Keratinocyte (primary cell): Measurements from ENCODE around the gene DYNC1I1. TPM values are rescaled to one million over a fixed set of nuclear protein-coding genes. Genes with fewer than 3 reads are reported as not detected.

Source experiments
- DNase-seq: peaks from one replicate; pipeline ENCODE4 v3.0.0-alpha.2; 2011; ENCODE audit warnings: low read depth, missing footprints, low spot score
- FAIRE-seq: peaks from 2 replicates; lab custom pipeline; 2011; peaks lifted over from hg19 to GRCh38; lab: Jason Lieb, UNC
- H2AFZ ChIP-seq: 2 replicates; pipeline ENCODE4 v1.6.0; 2012; ENCODE audit warnings: low read length, control low read depth, inconsistent platforms; ENCODE audit not compliant: control insufficient read depth
- H3K27ac ChIP-seq: 2 replicates; pipeline ENCODE4 v1.5.1; 2011; ENCODE audit warnings: low read length; ENCODE audit not compliant: control insufficient read depth, insufficient read depth
- H3K27me3 ChIP-seq: 3 replicates; pipeline ENCODE4 v1.6.0; 2011; ENCODE audit warnings: low read length; ENCODE audit not compliant: control insufficient read depth, insufficient read depth; ENCODE audit errors: extremely low read depth
- H3K36me3 ChIP-seq, 2 experiments: 2 replicates in 1 of 2; 3 replicates in 1 of 2; pipeline ENCODE4 v1.5.1; 2011; ENCODE audit warnings: low read length in 2 of 2, mild to moderate bottlenecking in 1 of 2; ENCODE audit not compliant: control insufficient read depth in 2 of 2, insufficient read depth in 2 of 2; ENCODE audit errors: extremely low read depth in 1 of 2
- H3K4me1 ChIP-seq: 3 replicates; pipeline ENCODE4 v1.5.1; 2011; ENCODE audit warnings: low read length; ENCODE audit not compliant: control insufficient read depth, insufficient read depth; ENCODE audit errors: extremely low read depth
- H3K4me2 ChIP-seq: 3 replicates; pipeline ENCODE4 v1.6.0; 2011; ENCODE audit warnings: low read depth, low read length; ENCODE audit not compliant: control insufficient read depth, insufficient read depth; ENCODE audit errors: extremely low read depth
- H3K4me3 ChIP-seq, 3 experiments: fragments of 200-600 bp in 1 of 3; sonication (generic) in 1 of 3; 2 replicates in 2 of 3; 3 replicates in 1 of 3; pipeline ENCODE4 v1.5.1; 2011 to 2016; ENCODE audit warnings: low read length in 3 of 3, mild to moderate bottlenecking in 3 of 3, control low read depth in 2 of 3, inconsistent platforms in 1 of 3, low read depth in 1 of 3, mixed read lengths in 1 of 3, mixed run types in 1 of 3, moderate library complexity in 1 of 3; ENCODE audit not compliant: control insufficient read depth in 2 of 3, insufficient read depth in 2 of 3; ENCODE audit errors: extremely low read depth in 1 of 3
- H3K79me2 ChIP-seq: 2 replicates; pipeline ENCODE4 v1.6.0; 2012; ENCODE audit warnings: low read length; ENCODE audit not compliant: control insufficient read depth, insufficient read depth
- H3K9ac ChIP-seq: 3 replicates; pipeline ENCODE4 v1.6.0; 2011; ENCODE audit warnings: low read length; ENCODE audit not compliant: control insufficient read depth, insufficient read depth; ENCODE audit errors: extremely low read depth
- H3K9me1 ChIP-seq: 3 replicates; pipeline ENCODE4 v1.6.0; 2011; ENCODE audit warnings: low read length; ENCODE audit not compliant: control insufficient read depth, insufficient read depth; ENCODE audit errors: extremely low read depth
- H3K9me3 ChIP-seq: 2 replicates; pipeline ENCODE4 v1.5.1; 2012; ENCODE audit warnings: low read depth, low read length; ENCODE audit not compliant: control insufficient read depth
- H4K20me1 ChIP-seq: 3 replicates; pipeline ENCODE4 v1.6.0; 2011; ENCODE audit warnings: low read length; ENCODE audit not compliant: control insufficient read depth, insufficient read depth; ENCODE audit errors: extremely low read depth
- CTCF ChIP-seq, 3 experiments: IDR thresholded peaks in 1 of 3; conservative IDR thresholded peaks in 1 of 3; optimal IDR thresholded peaks in 1 of 3; 2 replicates in 2 of 3; 3 replicates in 1 of 3; pipeline versions ENCODE3 to v1.5.1; 2011; ENCODE audit warnings: low read length in 3 of 3, mild to moderate bottlenecking in 3 of 3, moderate library complexity in 2 of 3, control low read depth in 1 of 3, inconsistent platforms in 1 of 3; ENCODE audit not compliant: insufficient read depth in 2 of 3; ENCODE audit errors: extremely low read depth in 1 of 3
- EZH2 ChIP-seq: IDR thresholded peaks from one replicate; pipeline ENCODE4 v1.6.1; 2012; ENCODE audit warnings: inconsistent platforms, mild to moderate bottlenecking, low read length, moderate library complexity
- dilution Hi-C: fragments of 300-500 bp; cut with MboI; formaldehyde crosslinking; loops from one replicate; pipeline ENCODE4 v1.7.0; 2020; ENCODE audit warnings: low sequenced_read_pairs; ENCODE audit not compliant: extremely low pct_ligation_motif_present
- polyA plus RNA-seq, 5 experiments: library from polyadenylated mRNA; depleted of rRNA in 3 of 5; stranded (reverse) in 3 of 5; stranded (forward) in 1 of 5; unstranded in 1 of 5; fragments of >200 nt; gene quantifications; 1 replicate in 1 of 5; 2 replicates in 3 of 5; 3 replicates in 1 of 5; pipeline versions ENCODE4 v1.2.1 to v1.2.3, GENCODE V29; 2011 to 2012; ENCODE audit warnings: missing spikeins in 2 of 5, low read depth in 1 of 5, low replicate concordance in 1 of 5

DYNC1I1 gene
- polyA plus RNA-seq, 1 donor (not counting 4 experiments of a cell fraction or from before 2014, with no cell fraction given), result 0.10 TPM

GRCh38 chr7:95861041-95861440 is 88.7 kb downstream of the DYNC1I1 start:
- no peak for TF ChIP-seq CTCF (optimal IDR thresholded peaks at IDR 0.05 in 1 of 3, IDR thresholded peaks at IDR 0.05 in 1 of 3, conservative IDR thresholded peaks at IDR 0.05 in 1 of 3; ENCODE audit: extremely low read depth in 1 of 3, insufficient read depth in 2 of 3, low read length in 3 of 3)
- no peak for TF ChIP-seq EZH2
- DNase-seq, result no peak
- Histone ChIP-seq H4K20me1 (no peaks in the 10 kb centered on the region), H3K4me2 (no peak overlapping the region), H3K9me3 (no peaks in the 10 kb centered on the region), H2AFZ (no peak overlapping the region), H3K79me2 (no peaks in the 10 kb centered on the region), H3K9me1 (no peaks in the 10 kb centered on the region), H3K4me3 (no peak overlapping the region), H3K36me3 (no peaks in the 10 kb centered on the region), H3K9ac (no peak overlapping the region), H3K4me1 (no peaks in the 10 kb centered on the region), H3K27ac (no peak overlapping the region), H3K27me3 (no peaks in the 10 kb centered on the region)
- dilution Hi-C loops, result no loop called here
- FAIRE-seq, result no peak

DNA sequence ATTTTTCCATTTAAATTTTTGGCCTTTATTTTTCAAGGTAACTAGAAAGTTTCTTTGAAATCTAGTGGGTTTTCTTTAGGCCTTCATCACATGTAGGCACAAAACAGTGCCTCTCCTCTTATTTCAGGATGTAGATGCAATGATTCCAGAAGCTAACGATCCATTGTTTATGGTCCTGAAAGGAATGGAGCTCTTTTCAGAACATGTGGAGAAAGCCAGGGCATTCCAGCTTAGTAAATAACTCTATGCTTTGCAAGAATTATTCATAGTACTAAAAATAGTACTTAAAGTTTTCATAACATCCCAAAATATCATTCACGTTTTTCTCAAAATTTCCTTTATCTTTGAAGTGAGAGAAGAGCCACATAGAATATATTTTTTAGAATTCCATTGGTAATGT is 91.3 kb downstream of the DYNC1I1 start:
- Histone ChIP-seq H3K4me3 (no peak overlapping the region), H3K27ac (no peak overlapping the region), H2AFZ (no peak overlapping the region), H3K9ac (no peak overlapping the region), H3K9me3 (no peaks in the 10 kb centered on the region), H3K79me2 (no peaks in the 10 kb centered on the region), H3K4me2 (no peak overlapping the region), H3K9me1 (no peaks in the 10 kb centered on the region), H3K4me1 (no peaks in the 10 kb centered on the region), H3K36me3 (no peaks in the 10 kb centered on the region), H4K20me1 (no peaks in the 10 kb centered on the region), H3K27me3 (no peaks in the 10 kb centered on the region)
- dilution Hi-C loops, result no loop called here
- no peak for TF ChIP-seq CTCF (optimal IDR thresholded peaks at IDR 0.05 in 1 of 3, IDR thresholded peaks at IDR 0.05 in 1 of 3, conservative IDR thresholded peaks at IDR 0.05 in 1 of 3; ENCODE audit: extremely low read depth in 1 of 3, insufficient read depth in 2 of 3, low read length in 3 of 3)
- no peak for TF ChIP-seq EZH2
- DNase-seq (no peak), FAIRE-seq (no peak)
